GM19452 (cell line): ENCODE results near the gene UPF3A.
A peak's percentile ranks its signal among the peaks of the same experiment; 100 is the strongest.
"Not testable (repeated sequence)": the region's sequence is repeated elsewhere in the genome, so short reads cannot be mapped to it uniquely, and the experiment has no call there.

Source experiments
- ATAC-seq: cut with Tn5 transposase; IDR thresholded peaks from one replicate; pipeline ENCODE4 v1.9.1; 2021; ENCODE audit not compliant: unreplicated experiment

The UPF3A gene, protein sequence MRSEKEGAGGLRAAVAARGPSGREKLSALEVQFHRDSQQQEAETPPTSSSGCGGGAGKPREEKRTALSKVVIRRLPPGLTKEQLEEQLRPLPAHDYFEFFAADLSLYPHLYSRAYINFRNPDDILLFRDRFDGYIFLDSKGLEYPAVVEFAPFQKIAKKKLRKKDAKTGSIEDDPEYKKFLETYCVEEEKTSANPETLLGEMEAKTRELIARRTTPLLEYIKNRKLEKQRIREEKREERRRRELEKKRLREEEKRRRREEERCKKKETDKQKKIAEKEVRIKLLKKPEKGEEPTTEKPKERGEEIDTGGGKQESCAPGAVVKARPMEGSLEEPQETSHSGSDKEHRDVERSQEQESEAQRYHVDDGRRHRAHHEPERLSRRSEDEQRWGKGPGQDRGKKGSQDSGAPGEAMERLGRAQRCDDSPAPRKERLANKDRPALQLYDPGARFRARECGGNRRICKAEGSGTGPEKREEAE

DNA sequence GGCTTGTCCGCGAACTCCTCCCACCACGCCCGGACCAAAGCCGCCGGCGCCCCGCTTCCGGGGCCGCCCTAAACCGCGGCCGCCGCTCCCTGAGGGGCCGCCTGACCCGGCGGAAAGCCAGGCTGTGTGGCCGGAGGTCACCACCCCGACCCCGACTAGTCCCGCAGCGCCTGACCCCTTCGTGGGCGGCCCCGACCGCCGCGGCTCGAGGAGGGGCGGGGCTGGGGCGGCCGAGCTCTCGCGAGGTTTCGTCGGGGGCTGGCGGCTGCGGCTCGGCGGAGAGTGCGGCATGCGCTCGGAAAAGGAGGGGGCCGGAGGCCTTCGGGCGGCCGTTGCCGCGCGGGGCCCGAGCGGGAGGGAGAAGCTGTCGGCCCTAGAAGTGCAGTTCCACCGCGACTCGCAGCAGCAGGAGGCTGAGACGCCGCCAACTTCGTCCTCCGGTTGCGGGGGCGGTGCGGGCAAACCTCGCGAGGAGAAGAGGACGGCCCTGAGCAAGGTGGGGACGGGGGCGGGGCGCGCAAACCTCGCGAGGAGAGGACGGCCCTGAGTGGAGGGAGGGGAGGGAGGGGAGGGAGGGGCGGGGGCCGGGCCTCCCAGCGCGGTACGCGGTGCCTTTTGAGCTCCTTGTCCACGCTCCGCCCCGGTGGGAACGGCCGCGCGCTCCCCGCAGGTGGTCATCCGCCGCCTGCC, at the start of gene UPF3A:
Gene UPF3A (plus strand): TSS at position 251 of the 690 bp plus-strand sequence. CDS start 39 bp downstream, at position 290.
- ATAC-seq, result peak; percentile 70

DNA sequence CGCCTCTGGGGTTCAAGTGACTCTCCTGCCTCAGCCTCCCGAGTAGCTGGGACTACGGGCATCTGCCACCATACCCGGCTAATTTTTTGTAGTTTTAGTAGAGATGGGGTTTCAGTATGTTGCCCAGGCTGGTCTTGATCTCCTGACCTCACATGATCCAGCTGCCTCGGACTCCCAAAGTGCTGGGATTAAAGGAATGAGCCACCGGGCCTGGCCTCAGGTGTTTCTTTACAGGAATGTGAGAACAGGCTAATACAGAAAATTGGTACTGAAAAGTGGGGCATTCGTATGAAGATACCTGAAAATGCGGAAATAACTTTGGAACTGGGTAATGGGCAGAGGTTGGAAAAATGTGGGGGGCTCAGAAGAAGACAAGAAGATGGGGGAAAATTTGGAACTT, 49.5 kb upstream of the UPF3A start:
- no peak for ATAC-seq

DNA sequence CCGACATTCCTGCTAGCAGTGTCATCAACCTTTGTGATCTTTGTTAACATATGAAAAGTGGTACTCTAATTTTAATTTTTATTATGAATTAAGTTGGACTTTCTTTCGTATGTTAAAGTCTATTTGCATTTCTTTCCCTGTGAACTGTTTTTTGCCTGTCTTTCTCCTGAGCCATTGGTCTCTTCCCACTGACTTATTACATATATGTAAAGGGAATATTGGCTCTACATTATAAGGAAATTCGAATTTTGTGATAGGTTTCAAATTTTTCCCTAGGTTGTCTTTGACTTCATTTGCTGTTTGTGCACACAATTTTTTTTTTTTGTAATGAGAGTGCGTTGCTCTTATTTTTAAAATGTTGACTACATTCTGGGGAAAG, 47.1 kb upstream of the UPF3A start:
- ATAC-seq, result no peak

DNA sequence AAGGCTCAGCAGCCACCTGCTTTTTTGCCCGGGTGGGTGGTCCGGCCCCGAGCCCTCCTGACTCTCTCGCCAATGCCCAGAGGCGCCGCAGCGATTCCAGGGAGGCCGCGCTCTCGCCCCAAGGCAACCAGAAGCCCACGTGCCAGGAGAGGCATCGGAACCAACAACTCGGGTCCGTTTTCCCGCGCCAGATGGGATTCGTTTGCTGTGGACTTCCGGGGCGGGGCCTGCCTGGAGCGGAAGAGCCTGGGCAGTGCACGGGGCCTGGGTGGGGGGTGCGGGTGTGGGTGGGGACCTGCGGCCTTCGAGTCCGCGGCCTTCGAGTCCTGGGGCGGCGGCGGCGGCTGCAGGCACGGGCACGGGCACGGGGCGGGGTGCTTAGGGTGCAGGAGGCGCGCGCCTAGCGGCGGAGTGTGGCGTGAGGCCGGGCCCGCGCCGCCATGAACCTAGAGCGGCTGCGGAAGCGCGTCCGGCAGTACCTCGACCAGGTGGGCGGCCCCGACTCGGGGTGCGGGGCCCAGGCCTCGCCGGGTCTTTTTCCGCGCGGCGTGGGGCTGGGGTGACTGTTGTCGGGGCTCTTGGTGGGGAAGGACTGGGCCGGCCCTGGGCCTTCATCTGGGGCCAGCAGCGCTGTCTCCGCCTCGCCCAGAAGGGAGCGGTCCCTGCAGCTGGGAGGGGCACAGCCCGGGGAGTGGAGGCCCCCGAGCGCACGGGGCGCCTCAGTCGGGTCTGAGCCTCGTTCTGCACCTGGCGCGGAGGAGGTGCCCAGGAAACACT, 46.6 kb upstream of the UPF3A start, which contains the start of gene CDC16:
Gene CDC16 (plus strand): TSS at position 253 of the 777 bp plus-strand sequence. CDS start 188 bp downstream, at position 441.
- ATAC-seq, result peak; percentile 88

- ATAC-seq, result no peak
Measured at GRCh38 chr13:114235697-114236096, 45.7 kb upstream of the UPF3A start.

DNA sequence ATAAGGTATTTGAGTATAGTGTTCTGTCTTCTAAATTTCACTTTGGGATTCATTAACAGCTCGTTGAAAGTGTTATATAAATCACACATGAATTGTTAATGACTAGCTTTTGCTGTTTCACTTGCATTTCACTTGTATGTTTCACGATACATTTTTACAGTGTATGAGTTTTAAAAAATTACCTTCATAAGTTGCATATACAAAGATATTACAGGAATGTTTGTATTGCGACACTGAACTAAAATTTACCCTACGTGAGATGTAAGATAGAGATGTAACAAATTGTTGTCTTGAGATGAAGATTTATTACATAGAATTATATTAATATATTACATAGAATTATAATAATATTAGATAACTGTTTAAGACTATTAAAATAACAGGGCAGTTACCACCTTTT, 45.2 kb upstream of the UPF3A start:
- ATAC-seq, result no peak

GRCh38 chr13:114237415-114238112, 43.8 kb upstream of the UPF3A start:
- ATAC-seq, result no peak

- ATAC-seq, result no peak
Measured at GRCh38 chr13:114241918-114242317, 39.5 kb upstream of the UPF3A start.

DNA sequence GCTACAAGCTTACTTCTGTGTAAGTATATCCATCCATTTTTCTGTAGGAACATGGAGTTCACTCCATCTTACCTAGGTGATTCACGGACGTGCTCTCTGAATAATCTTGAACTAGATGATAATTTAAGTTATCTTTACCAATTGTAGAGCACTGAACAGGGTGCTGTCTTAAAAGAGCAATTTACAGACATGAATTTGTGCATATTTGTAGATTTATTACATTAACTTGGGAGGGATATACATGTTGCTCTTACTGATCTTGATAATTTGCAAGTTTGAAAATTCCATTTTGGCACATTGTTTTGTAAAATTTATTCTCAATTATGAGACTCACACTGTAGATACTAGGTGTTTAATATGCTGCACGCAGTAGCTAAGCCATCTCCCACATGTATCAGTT, 37.4 kb upstream of the UPF3A start:
- ATAC-seq, result no peak

DNA sequence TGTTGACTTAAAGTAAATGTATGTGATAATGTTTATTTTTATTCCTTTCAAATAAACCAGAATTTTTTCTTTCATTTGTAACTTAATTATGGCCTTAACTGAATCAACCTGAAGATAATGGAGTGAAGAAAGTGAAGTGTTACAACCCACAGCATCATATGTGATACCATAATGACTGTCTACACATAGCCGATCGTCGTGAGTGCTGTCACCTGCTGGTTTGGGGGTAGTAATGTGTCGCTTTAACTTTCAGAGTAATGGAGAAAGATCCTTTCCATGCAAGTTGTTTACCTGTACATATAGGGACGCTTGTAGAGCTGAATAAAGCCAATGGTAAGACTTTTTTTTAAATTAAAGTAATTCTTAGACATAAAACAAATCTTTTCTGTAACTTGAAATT, 36.8 kb upstream of the UPF3A start:
- ATAC-seq, result no peak

- ATAC-seq, result no peak
Measured at GRCh38 chr13:114248011-114248410, 33.4 kb upstream of the UPF3A start.

GRCh38 chr13:114249077-114249476, 32.3 kb upstream of the UPF3A start:
- no peak for ATAC-seq

DNA sequence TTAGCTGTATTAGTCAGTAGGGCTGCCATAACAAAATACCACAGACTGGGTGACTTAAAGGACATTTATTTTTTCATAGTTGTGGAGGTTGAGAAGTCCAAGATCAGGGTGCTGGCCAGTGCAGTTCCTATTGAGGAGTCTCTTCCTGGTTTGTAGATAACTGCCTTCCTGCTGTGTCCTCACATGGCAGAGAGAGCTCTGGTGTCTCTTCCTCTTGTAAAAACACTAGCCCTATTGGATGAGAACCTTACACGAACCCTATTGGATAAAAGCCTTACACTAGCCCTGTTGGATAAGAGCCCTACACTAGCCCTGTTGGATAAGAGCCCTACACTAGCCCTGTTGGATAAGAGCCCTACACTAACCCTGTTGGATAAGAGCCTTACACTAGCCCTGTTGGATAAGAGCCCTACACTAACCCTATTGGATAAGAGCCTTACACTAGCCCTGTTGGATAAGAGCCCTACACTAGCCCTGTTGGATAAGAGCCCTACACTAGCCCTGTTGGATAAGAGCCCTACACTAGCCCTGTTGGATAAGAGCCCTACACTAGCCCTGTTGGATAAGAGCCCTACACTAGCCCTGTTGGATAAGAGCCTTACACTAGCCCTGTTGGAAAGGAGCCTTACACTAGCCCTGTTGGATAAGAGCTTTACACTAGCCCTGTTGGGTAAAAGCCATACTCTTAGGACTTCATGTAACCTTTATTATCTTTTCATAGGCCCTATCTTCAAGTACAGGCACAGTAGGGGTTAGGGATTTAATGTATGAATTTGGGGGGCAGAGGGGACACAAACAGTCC, 29.6 kb upstream of the UPF3A start:
- not testable (repeated sequence) for ATAC-seq

DNA sequence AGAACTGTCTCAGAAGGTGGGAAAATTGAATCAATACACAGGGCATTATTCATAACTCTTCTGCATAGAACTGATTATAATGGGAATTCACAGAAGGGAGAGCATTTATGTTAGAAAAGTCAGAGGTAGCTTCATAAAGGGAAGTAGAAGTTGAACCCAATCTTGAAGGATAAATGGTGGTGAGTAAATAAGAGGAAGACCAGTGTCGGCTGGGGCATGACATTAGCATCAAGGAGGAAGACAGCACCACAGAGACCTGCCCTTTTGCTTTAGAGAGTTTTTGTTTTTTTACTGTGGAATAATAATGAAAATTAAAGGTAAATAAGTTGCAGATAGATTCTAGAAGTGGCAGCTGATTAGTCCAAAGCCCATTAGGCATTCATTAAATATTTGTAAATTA, 24.9 kb upstream of the UPF3A start:
- ATAC-seq, result no peak

GRCh38 chr13:114257014-114257413, 24.4 kb upstream of the UPF3A start:
- no peak for ATAC-seq

- ATAC-seq, result no peak
Measured at GRCh38 chr13:114258589-114258988, 22.8 kb upstream of the UPF3A start.

DNA sequence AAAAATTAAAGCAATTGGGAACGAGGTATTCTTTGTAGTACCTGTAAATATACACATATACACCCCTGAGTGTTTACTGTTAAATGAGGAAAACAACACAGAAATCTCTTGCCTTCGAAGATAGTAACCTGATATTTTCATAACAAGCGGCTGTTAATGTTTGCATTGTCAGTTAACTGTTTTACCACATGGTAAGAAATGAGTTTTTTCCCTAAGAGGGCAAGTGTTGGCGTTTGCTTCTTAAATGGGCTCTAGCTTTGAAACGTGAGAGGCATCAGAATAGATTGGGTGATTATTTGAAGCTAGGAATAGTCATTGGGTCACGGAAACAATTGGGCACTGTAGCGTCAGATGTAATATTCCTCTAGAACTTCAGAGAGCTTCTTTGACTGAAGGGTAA, 22.0 kb upstream of the UPF3A start:
- ATAC-seq, result no peak

- no peak for ATAC-seq
Measured at GRCh38 chr13:114259974-114260373, 21.4 kb upstream of the UPF3A start.

GRCh38 chr13:114260814-114261213, 20.6 kb upstream of the UPF3A start:
- no peak for ATAC-seq
